ENCODE results near the gene MAPK10.

DNA sequence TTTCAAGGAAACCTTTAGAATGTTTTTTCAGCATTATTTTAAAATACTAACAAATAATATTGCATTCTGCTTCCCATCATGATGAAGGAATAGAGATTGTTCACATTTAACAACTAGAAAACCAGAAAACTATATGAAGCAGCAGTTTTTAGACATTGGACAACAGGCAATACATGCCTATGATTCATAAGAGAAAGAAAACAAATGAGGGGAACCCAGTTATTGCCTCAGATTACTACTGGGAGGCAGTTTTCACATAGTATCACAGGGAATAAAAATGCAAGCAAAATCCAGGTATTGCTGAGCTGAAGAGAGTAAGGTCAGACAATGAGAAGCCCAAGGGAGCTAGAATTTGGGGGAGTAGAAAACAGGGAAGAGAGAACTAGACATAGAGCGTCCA lies 373.6 kb downstream of the MAPK10 start:
- TF ChIP-seq, protein P1, sequence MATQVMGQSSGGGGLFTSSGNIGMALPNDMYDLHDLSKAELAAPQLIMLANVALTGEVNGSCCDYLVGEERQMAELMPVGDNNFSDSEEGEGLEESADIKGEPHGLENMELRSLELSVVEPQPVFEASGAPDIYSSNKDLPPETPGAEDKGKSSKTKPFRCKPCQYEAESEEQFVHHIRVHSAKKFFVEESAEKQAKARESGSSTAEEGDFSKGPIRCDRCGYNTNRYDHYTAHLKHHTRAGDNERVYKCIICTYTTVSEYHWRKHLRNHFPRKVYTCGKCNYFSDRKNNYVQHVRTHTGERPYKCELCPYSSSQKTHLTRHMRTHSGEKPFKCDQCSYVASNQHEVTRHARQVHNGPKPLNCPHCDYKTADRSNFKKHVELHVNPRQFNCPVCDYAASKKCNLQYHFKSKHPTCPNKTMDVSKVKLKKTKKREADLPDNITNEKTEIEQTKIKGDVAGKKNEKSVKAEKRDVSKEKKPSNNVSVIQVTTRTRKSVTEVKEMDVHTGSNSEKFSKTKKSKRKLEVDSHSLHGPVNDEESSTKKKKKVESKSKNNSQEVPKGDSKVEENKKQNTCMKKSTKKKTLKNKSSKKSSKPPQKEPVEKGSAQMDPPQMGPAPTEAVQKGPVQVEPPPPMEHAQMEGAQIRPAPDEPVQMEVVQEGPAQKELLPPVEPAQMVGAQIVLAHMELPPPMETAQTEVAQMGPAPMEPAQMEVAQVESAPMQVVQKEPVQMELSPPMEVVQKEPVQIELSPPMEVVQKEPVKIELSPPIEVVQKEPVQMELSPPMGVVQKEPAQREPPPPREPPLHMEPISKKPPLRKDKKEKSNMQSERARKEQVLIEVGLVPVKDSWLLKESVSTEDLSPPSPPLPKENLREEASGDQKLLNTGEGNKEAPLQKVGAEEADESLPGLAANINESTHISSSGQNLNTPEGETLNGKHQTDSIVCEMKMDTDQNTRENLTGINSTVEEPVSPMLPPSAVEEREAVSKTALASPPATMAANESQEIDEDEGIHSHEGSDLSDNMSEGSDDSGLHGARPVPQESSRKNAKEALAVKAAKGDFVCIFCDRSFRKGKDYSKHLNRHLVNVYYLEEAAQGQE (IDR thresholded peaks at IDR 0.05; ENCODE audit: insufficient read depth in 1 of 2, low read depth in 2 of 2, low read length in 2 of 2), result no peak
- no peak for TF ChIP-seq TAF1 (IDR thresholded peaks at IDR 0.05; ENCODE audit: borderline replicate concordance, insufficient read depth, low read length)

All from PFSK-1 (cell line).